Breast epithelium (tissue), 4 donors: ENCODE results near the gene JPH4. TPM values are rescaled to one million over a fixed set of nuclear protein-coding genes. Genes with fewer than 3 reads are reported as not detected.
"Not testable (repeated sequence)": the region's sequence is repeated elsewhere in the genome, so short reads cannot be mapped to it uniquely, and the experiment has no call there.

Source experiments
- DNase-seq, 2 donors: peaks; one replicate each; pipeline ENCODE4 v3.0.0-alpha.2; 2019; ENCODE audit warnings: low spot score in 2 of 2
- H3K27ac ChIP-seq, 2 donors: fragments of 200-600 bp; sonication (generic) in 1 of 2; one replicate each; pipeline ENCODE4 v1.5.1; 2016 to 2019; ENCODE audit warnings: mild to moderate bottlenecking in 1 of 2
- H3K27me3 ChIP-seq, 2 donors: fragments of 200-600 bp; sonication (generic) in 1 of 2; one replicate each; pipeline versions ENCODE4 v1.5.1 to v1.6.0; 2017 to 2019; ENCODE audit warnings: control low read depth in 1 of 2, mild to moderate bottlenecking in 1 of 2
- H3K36me3 ChIP-seq: fragments of 200-600 bp; one replicate; pipeline ENCODE4 v1.5.1; 2019
- H3K4me1 ChIP-seq, 2 donors: fragments of 200-600 bp; sonication (generic); one replicate each; pipeline ENCODE4 v1.5.1; 2016 to 2019; ENCODE audit warnings: control low read depth in 1 of 2
- H3K4me3 ChIP-seq, 3 donors: fragments of 200-600 bp; sonication (generic); 1 replicate in 2 of 3; 2 replicates in 1 of 3; pipeline ENCODE4 v1.5.1; 2016 to 2019; ENCODE audit warnings: mild to moderate bottlenecking in 3 of 3, moderate library complexity in 2 of 3
- H3K9me3 ChIP-seq, 2 donors: fragments of 200-600 bp; sonication (generic) in 1 of 2; one replicate each; pipeline ENCODE4 v1.5.1; 2016 to 2019; ENCODE audit warnings: control low read depth in 1 of 2
- POLR2A ChIP-seq: fragments of 450-650 bp; IDR thresholded peaks from one replicate; pipeline ENCODE4 v1.6.1; 2016; ENCODE audit warnings: antibody characterized with exemption, mild to moderate bottlenecking, moderate library complexity
- POLR2AphosphoS5 ChIP-seq, 3 donors: sonication (generic); formaldehyde crosslinking; IDR thresholded peaks; one replicate each; pipeline ENCODE4 v1.6.1; 2017; ENCODE audit warnings: antibody characterized with exemption in 3 of 3
- intact Hi-C: fragments of 100-400 bp; cut with DNase I; formaldehyde crosslinking; loops from one replicate; pipeline ENCODE4 v1.15.1; 2023; ENCODE audit warnings: low total_unique reads
- total RNA-seq, 3 donors: library from RNA; depleted of rRNA; stranded (reverse); fragments of >200 nt; gene quantifications; one replicate each; pipeline ENCODE4 v1.1.0, GENCODE V29; 2016
- TF ChIP-seq, protein P1 (sequence below), 3 donors: fragments of 450-650 bp; IDR thresholded peaks; one replicate each; pipeline ENCODE4 v1.5.1; 2016 to 2017; ENCODE audit warnings: antibody characterized with exemption in 3 of 3, mild to moderate bottlenecking in 3 of 3, moderate library complexity in 3 of 3

JPH4 gene
- total RNA-seq, 3 donors from 2014 or later, result 0.66 to 0.96 (median 0.73) TPM

DNA sequence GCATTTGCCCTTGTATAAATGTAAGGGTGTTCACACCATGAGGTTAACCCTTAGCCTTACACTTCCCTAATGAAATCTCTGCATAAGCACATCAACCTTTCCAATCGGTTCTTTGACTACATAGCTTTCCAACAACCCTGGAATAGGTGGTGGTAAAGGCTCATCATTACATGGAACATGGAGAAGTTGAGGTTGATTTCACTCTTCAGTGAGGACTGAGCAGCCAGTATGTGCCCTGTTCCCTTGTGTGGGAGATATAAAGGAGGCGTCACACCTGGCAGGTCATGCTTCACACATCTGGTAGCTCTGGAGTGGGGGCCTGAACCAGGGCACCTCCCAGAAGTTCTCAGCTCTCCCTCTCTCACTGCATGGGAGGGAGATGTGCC, 21.7 kb upstream of the JPH4 start:
- Histone ChIP-seq H3K27ac (no peak overlapping the region), H3K4me3 (no peak overlapping the region), H3K27me3 (no peaks in the 10 kb centered on the region), H3K36me3 (no peaks in the 10 kb centered on the region), H3K9me3 (no peaks in the 10 kb centered on the region), H3K4me1 (no peaks in the 10 kb centered on the region)
- TF ChIP-seq POLR2AphosphoS5 (IDR thresholded peaks at IDR 0.05) (no peak), POLR2A (no peak)
- TF ChIP-seq, protein P1, sequence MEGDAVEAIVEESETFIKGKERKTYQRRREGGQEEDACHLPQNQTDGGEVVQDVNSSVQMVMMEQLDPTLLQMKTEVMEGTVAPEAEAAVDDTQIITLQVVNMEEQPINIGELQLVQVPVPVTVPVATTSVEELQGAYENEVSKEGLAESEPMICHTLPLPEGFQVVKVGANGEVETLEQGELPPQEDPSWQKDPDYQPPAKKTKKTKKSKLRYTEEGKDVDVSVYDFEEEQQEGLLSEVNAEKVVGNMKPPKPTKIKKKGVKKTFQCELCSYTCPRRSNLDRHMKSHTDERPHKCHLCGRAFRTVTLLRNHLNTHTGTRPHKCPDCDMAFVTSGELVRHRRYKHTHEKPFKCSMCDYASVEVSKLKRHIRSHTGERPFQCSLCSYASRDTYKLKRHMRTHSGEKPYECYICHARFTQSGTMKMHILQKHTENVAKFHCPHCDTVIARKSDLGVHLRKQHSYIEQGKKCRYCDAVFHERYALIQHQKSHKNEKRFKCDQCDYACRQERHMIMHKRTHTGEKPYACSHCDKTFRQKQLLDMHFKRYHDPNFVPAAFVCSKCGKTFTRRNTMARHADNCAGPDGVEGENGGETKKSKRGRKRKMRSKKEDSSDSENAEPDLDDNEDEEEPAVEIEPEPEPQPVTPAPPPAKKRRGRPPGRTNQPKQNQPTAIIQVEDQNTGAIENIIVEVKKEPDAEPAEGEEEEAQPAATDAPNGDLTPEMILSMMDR (IDR thresholded peaks at IDR 0.05), result no peak
- no peak for DNase-seq
- intact Hi-C loops, result no loop called here

DNA sequence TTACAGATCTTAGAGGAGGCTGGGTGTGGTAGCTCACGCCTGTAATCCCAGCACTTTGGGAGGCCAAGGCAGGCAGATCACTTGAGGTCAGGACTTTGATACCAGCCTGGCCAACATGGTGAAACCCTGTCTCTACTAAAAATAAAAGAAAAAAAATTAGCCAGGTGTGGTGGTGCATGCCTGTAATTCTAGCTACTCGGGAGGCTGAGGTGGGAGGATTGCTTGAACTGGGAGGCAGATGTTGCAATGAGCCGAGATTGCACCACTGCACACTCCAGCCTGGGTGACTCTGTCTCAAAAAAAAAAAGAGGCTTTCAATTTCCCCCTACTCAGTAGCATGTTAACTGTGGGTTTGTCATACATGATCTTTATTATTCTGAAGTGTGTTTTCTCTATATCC, 15.6 kb upstream of the JPH4 start:
- intact Hi-C loops, H3K9me3 ChIP-seq, H3K36me3 ChIP-seq, H3K27me3 ChIP-seq, DNase-seq, H3K4me3 ChIP-seq, H3K4me1 ChIP-seq, H3K27ac ChIP-seq: not testable (repeated sequence)

GRCh38 chr14:23590198-23590597, 11.6 kb upstream of the JPH4 start:
- intact Hi-C loops, result no loop called here
- no peak overlapping the region for H3K4me3 ChIP-seq
- no peak for TF ChIP-seq POLR2AphosphoS5 (IDR thresholded peaks at IDR 0.05)
- TF ChIP-seq, protein P1 (IDR thresholded peaks at IDR 0.05), result no peak
- no peak for TF ChIP-seq POLR2A
- no peak for DNase-seq
- H3K4me1 ChIP-seq, result no peaks in the 10 kb centered on the region
- no peaks in the 10 kb centered on the region for H3K36me3 ChIP-seq
- H3K27ac ChIP-seq, result no peak overlapping the region
- H3K27me3 ChIP-seq, result no peaks in the 10 kb centered on the region
- no peaks in the 10 kb centered on the region for H3K9me3 ChIP-seq

DNA sequence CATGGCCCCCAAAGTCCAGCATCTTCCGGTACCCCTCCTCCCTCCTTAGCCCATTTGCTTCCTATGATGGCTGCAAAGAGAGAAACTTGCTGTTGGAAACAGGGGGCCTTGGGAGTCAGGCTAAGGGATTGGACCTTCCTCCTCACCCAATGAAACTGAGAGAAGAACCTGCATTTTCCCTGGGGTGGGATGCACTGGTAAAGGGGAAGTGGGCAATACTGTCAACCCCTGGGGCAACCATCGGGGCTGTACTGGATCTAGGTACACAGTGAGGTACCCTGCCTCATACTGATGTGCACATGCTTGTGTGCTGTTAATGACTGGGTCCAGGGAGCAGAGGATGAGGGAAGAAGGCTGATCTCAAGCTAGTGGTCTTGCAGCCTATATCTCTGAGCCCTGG, 11.0 kb upstream of the JPH4 start:
- no peak for TF ChIP-seq POLR2AphosphoS5 (IDR thresholded peaks at IDR 0.05)
- TF ChIP-seq POLR2A, result no peak
- TF ChIP-seq, protein P1 (IDR thresholded peaks at IDR 0.05), result no peak
- no peak for DNase-seq
- intact Hi-C loops, result no loop called here

DNA sequence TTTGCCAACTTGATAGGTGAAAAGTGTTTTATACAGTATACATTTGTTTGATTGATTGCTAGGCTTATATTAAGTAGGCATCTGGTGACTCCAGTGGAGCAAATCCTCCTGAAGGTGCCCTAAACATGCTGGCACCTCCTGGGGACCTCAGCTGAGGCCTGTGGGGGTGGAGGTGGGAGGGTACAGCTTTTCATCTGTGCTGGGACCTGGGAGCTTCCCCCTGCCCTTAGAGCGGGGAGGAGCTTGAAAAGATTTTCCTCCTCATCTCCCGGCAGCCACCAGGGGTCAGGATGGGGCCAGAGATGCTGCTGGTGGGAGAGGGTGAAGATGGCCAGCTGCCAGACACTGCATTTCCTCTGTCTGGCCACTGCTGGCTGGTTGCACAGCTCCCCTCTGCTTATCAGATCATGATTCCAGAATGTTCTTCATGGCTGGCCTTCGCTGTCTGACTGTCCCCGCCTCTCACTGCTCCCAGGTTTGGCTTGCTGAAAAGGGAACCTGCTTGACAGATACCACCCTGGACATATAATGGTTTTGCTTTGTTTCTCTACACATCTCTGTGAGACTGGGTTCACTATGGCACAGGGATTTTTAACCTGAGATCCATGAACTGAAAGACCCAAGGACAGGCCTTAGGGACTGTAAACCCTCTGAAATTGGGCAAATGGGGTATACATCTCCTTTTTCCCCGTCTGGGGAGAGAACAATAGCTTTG, 10.5 kb upstream of the JPH4 start:
- no peaks in the 10 kb centered on the region for H3K9me3 ChIP-seq
- peak; percentile 78 to 94 for DNase-seq
- no peaks in the 10 kb centered on the region for H3K36me3 ChIP-seq
- TF ChIP-seq POLR2AphosphoS5 (IDR thresholded peaks at IDR 0.05) (peak in 1 of 3 donors; percentile 35), POLR2A (no peak)
- TF ChIP-seq, protein P1 (IDR thresholded peaks at IDR 0.05), result peak; percentile 50 to 88 (median 86)
- peak overlapping the region in 1 of 2 donors; percentile 5 for H3K27ac ChIP-seq
- H3K4me3 ChIP-seq, result no peak overlapping the region
- no peaks in the 10 kb centered on the region for H3K27me3 ChIP-seq
- intact Hi-C loops, result no loop called here
- no peaks in the 10 kb centered on the region for H3K4me1 ChIP-seq

More for the DNA sequence above, 11.0 kb upstream of the JPH4 start:
- no peaks in the 10 kb centered on the region for H3K36me3 ChIP-seq
- peak overlapping the region in 1 of 2 donors; percentile 5 for H3K27ac ChIP-seq
- no peaks in the 10 kb centered on the region for H3K27me3 ChIP-seq
- no peaks in the 10 kb centered on the region for H3K9me3 ChIP-seq
- H3K4me3 ChIP-seq, result no peak overlapping the region
- H3K4me1 ChIP-seq, result no peaks in the 10 kb centered on the region

GRCh38 chr14:23584527-23585203, 6.1 kb upstream of the JPH4 start:
- H3K4me1 ChIP-seq, intact Hi-C loops, H3K27me3 ChIP-seq, H3K36me3 ChIP-seq, H3K27ac ChIP-seq, H3K9me3 ChIP-seq, DNase-seq, H3K4me3 ChIP-seq: not testable (repeated sequence)

DNA sequence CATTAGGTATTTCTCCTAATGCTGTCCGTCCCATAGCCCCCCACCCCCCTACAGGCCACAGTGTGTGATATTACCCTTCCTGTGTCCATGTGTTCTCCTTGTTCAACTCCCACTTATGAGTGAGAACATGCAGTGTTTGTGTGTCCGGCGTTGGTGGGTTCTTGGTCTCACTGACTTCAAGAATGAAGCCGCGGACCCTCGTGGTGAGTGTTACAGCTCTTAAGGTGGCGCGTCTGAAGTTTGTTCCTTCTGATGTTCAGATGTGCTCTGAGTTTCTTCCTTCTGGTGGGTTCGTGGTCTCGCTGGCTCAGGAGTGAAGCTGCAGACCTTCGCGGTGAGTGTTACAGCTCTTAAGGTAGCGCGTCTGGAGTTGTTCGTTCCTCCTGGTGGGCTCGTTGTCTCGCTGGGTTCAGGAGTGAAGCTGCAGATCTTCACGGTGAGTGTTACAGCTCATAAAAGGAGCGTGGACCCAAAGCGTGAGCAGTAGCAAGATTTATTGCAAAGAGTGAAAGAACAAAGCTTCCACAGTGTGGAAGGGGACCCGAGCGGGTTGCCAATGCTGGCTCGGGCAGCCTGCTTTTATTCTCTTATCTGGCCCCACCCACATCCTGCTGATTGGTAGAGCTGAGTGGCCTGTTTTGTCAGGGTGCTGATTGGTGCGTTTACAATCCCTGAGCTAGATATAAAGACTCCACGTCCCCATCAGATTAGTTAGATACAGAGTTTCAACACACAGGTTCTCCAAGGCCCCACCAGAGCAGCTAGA, 5.4 kb upstream of the JPH4 start:
- H3K4me3 ChIP-seq, H3K4me1 ChIP-seq, DNase-seq, H3K27me3 ChIP-seq, intact Hi-C loops, H3K36me3 ChIP-seq, H3K27ac ChIP-seq, H3K9me3 ChIP-seq: not testable (repeated sequence)
